ENCODE measurements around the gene PMEPA1.

PMEPA1 gene

DNA sequence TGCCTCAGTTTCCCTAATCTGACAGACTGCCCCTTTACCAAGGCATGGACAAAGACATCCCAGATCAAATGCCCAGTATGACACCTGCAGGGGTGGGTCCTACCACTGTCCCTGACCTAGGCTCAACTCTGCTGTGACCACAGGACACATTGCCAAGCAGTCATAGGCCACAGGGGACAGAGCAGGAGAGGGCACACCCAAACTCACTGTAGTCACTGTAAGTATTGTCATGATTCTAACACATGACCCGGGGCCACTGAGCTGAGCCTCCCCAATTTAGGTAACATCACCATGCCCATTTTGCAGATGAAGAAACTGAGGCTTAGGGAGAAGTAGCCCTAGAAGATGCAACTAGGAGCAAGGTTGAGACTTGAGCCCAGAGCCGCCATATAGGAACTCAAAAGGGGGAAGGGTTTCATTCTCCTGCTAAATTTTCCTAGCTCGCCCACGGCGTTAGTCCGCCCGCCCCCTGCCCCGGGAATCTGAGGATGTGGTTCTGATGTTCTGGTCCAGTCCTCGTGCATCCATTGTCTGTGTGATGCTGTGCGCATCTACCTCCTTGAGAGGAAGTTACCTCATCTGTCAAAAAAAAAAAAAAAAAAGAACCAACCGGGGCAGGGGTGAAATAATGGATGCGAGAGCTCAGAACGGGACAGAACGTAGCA, 44.8 kb downstream of the PMEPA1 start:
- in situ Hi-C loops (cut with MboI; ENCODE audit: low sequenced_read_pairs) = no loop called here

GRCh38 chr20:57664476-57664875, 45.3 kb downstream of the PMEPA1 start:
- in situ Hi-C loops (cut with MboI; ENCODE audit: low sequenced_read_pairs) = no loop called here

GRCh38 chr20:57663681-57664451, 45.9 kb downstream of the PMEPA1 start:
- in situ Hi-C loops (cut with MboI; ENCODE audit: low sequenced_read_pairs) = no loop called here

DNA sequence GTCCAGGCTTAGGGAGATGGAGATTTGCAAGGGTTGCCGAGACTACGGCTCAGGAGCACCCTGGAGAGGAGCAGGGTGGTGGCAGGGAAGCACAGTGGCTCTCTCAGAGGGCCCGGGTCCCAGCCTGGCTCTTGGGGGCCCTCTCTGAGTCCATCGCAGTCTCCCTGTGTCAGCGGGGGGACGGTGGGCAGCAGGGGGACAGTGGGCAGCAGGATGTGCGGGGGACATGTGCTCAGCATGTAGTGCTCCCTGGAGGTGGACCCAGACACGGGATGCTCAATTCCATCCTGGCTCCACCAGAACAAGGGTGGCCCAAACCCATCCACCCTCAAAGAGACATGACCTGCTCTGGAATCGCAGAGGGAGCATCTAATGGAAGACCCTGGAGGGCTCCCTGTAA, 46.6 kb downstream of the PMEPA1 start:
- in situ Hi-C loops (cut with MboI; ENCODE audit: low sequenced_read_pairs) = no loop called here

DNA sequence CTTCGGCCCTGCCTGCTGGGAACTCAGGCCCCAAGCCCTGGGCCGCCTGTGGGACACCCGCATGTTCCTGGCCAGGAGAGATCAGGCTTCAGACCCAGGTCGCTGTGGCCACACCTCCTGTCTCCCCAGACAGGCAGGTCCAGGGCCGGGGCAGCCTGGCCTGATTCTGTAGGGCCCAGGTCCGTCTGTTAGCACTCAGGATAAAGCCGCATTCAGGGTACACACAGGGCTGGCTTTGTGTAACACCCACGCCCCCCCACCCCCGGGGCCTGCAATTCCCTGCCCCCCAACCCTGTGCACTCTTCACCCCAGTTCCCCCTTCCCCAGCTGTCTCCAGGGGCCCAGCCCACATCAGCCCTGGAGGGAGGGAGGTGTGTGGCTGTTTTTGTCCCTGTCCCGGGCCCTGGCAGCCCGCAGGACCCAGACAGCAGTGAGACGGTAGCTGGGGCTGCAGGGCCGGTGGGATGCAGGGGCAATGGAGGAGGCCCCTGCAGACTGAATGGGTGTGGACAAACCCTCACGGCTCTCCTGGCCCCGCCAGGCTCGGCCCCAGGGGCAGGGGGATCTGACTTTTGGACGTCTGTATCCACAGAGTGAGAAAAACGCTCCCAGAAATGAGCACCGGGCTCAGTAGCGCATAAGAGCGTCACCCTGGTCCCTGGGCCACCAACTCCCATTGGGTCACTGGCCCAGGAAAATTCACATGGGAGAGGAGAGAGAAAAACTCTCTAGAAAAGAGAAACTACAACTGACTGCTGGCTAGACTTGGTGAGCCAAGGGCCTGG, 47.2 kb downstream of the PMEPA1 start:
- in situ Hi-C loops (cut with MboI; ENCODE audit: low sequenced_read_pairs) = no loop called here

DNA sequence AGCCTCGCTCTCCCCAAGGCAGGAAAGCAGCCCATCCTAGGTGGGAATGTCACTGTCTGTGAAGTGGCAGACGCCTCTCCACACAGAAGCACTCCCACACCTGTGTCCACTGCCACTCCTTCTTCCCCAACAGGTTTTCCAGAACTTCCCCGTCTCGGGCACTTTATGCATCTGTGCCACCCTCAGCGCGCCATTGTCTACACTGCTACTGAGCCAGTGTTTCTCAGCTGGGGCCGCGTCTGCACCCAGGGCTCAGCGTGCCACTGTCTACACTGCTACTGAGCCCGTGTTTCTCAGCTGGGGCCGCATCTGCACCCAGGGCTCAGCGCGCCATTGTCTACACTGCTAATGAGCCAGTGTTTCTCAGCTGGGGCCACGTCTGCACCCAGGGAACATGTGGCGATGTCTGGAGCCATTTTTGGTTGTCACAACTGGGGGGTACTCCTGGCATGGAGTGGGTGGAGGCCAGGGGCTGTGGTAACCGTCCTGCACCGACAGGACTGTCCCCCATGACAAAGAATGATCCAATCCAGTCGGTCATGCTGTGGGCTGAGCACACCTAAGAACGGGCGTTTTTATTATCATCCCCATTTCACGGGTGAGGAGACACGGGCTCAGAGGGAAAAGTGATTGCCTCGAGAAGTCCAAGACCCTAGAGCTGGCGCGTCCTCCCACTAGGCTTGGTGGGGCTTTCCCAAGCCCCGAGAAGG, 47.9 kb downstream of the PMEPA1 start:
- in situ Hi-C loops (cut with MboI; ENCODE audit: low sequenced_read_pairs) = no loop called here

- in situ Hi-C loops (cut with MboI; ENCODE audit: low sequenced_read_pairs) = no loop called here
Measured at GRCh38 chr20:57660922-57661745, 48.7 kb downstream of the PMEPA1 start.

- in situ Hi-C loops (cut with MboI; ENCODE audit: low sequenced_read_pairs) = no loop called here
Measured at GRCh38 chr20:57660181-57660921, 49.5 kb downstream of the PMEPA1 start.

DNA sequence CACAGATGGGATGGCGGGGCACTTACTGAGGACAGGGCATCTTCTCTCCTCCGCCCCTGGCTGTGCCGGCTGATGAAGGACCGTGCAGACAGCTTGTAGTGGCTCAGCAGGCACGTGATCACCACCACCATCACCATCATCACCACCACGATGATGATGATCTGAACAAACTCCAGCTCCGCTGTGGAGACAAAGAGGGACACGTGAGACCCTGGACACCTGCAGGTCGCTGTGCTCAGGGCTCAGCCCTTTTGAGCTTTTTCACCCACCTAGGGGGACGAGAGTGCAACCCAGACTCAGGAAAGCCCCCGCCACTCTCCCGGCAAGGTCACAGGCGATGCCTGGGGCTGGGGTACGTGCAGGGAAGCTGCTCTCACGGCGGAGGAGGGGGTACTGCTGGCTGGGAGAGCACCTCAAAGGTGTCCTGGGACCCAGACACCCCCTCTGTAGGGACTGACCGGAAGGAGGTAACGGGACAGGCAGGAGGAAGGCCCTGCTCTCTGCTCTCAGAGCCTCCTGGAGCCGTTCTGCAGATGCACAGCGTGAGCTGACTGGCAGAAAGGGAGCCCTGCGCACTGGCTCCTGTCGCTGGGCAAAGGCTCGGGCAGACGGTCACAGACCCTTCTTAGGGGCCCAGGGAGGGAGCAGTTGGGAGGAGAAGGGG, 50.2 kb downstream of the PMEPA1 start:
- in situ Hi-C loops (cut with MboI; ENCODE audit: low sequenced_read_pairs) = no loop called here

GRCh38 chr20:57658833-57659516, 50.8 kb downstream of the PMEPA1 start:
- in situ Hi-C loops (cut with MboI; ENCODE audit: low sequenced_read_pairs) = no loop called here

DNA sequence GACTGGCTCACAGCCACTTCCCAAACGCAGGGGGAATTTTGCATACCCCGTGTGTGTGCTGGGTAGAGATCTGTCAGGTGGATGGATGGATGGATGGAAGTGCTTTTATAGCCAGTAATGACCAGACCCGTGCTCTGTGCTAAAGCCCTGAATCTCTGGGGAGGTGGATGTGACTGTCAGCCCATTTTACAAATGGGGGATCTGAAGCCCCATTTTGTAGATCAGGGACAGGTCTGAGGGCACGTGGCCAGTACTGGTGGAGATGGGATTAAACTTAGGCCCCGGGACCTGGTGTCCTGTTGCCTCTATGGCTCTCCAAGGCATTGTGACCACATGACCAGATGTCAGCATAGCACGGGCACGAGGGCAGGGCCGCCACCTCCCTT, 51.4 kb downstream of the PMEPA1 start:
- in situ Hi-C loops (cut with MboI; ENCODE audit: low sequenced_read_pairs) = no loop called here

GRCh38 chr20:57657535-57658446, 52.0 kb downstream of the PMEPA1 start:
- in situ Hi-C loops (cut with MboI; ENCODE audit: low sequenced_read_pairs) = no loop called here

DNA sequence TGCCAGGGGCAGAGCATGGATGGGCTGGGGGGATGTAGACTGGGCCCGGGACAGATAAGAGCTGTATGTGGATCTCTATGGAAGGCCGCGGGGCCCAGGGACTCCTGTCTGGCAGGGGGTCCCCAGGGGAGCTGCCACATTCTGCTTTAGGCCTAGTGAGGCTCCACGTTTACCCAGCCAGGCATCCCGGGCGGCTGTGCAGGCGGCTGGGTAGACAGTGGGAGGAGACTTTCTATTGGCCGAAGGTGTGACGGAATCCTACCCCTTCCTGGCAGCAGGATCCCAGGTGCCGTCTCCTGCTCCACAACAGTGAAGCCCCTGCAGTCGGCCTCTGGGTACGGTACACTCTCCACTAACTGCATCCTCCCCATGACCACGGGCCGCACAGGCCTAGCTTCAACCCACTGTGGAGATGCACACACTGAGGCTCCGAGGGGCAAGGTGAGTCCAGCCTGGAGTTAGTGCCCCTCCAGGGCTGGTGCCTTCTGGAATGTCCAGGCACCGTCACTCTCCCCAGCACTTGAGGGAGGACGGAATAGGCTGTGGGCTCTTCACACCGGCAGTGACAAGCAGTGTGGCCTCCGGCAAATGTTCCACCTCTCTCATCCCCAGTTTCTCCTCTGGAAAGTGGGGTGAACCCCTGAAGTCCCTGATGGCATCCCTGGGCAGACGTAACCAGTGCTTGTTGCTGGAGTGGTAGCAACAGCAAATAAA, 52.8 kb downstream of the PMEPA1 start:
- in situ Hi-C loops (cut with MboI; ENCODE audit: low sequenced_read_pairs) = no loop called here

GRCh38 chr20:57656252-57656820, 53.5 kb downstream of the PMEPA1 start:
- in situ Hi-C loops (cut with MboI; ENCODE audit: low sequenced_read_pairs) = no loop called here

GRCh38 chr20:57655809-57656155, 54.0 kb downstream of the PMEPA1 start:
- in situ Hi-C loops (cut with MboI; ENCODE audit: low sequenced_read_pairs) = no loop called here

- in situ Hi-C loops (cut with MboI; ENCODE audit: low sequenced_read_pairs) = no loop called here
Measured at GRCh38 chr20:57654998-57655808, 54.6 kb downstream of the PMEPA1 start.

Data from HL-60/S4 treated with retinoic acid at 250 ng/mL for 4 days and 3 days (cell line).